ENCODE results near the gene SLAMF8. TPM values are rescaled to one million over a fixed set of nuclear protein-coding genes. Genes with fewer than 3 reads are reported as not detected.

The SLAMF8 gene
- total RNA-seq, 2 donors from 2014 or later, result not detected

- Histone ChIP-seq H3K36me3 (ENCODE audit: control insufficient read depth, insufficient read depth, low read length) (no peaks in the 10 kb centered on the region), H3K9me3 (ENCODE audit: control insufficient read depth, low read length) (no peaks in the 10 kb centered on the region), H3K27me3 (ENCODE audit: control insufficient read depth, insufficient read depth, low read length, poor library complexity, severe bottlenecking) (peaks cover 4% of the 10 kb centered on the region), H3K9ac (ENCODE audit: extremely low read depth, low read length, poor library complexity, severe bottlenecking) (no peak overlapping the region), H3K27ac (ENCODE audit: low read depth, low read length) (no peak overlapping the region), H3K4me1 (ENCODE audit: control insufficient read depth, insufficient read depth, low read length) (no peaks in the 10 kb centered on the region), H3K4me3 (ENCODE audit: low read length) (no peak overlapping the region)
- TF ChIP-seq, protein P1, sequence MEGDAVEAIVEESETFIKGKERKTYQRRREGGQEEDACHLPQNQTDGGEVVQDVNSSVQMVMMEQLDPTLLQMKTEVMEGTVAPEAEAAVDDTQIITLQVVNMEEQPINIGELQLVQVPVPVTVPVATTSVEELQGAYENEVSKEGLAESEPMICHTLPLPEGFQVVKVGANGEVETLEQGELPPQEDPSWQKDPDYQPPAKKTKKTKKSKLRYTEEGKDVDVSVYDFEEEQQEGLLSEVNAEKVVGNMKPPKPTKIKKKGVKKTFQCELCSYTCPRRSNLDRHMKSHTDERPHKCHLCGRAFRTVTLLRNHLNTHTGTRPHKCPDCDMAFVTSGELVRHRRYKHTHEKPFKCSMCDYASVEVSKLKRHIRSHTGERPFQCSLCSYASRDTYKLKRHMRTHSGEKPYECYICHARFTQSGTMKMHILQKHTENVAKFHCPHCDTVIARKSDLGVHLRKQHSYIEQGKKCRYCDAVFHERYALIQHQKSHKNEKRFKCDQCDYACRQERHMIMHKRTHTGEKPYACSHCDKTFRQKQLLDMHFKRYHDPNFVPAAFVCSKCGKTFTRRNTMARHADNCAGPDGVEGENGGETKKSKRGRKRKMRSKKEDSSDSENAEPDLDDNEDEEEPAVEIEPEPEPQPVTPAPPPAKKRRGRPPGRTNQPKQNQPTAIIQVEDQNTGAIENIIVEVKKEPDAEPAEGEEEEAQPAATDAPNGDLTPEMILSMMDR (conservative IDR thresholded peaks at IDR 0.05), result no peak
- Mint-ChIP-seq H3K4me1 (no peaks in the 10 kb centered on the region), H3K9me3 (no peaks in the 10 kb centered on the region), H3K36me3 (ENCODE audit: low read depth) (no peaks in the 10 kb centered on the region), H3K27me3 (ENCODE audit: insufficient read depth) (no peaks in the 10 kb centered on the region), H3K4me3 (no peak overlapping the region), H3K27ac (no peak overlapping the region)
- no peak for DNase-seq
- WGBS, 2 experiments (ENCODE audit: insufficient coverage in 1 of 2, insufficient read length in 1 of 2), result 88 to 100% methylated on average over 1 to 2 of the region's 2 CpGs
Measured at GRCh38 chr1:159882527-159882862, 55.8 kb downstream of the SLAMF8 start.

GRCh38 chr1:159883134-159883533, 56.5 kb downstream of the SLAMF8 start:
- WGBS, 2 experiments (ENCODE audit: insufficient coverage in 1 of 2, insufficient read length in 1 of 2), result 90 to 98% methylated on average over 4 of the region's 4 CpGs
- Histone ChIP-seq H3K27me3 (ENCODE audit: control insufficient read depth, insufficient read depth, low read length, poor library complexity, severe bottlenecking) (peaks cover 4% of the 10 kb centered on the region), H3K36me3 (ENCODE audit: control insufficient read depth, insufficient read depth, low read length) (no peaks in the 10 kb centered on the region), H3K9me3 (ENCODE audit: control insufficient read depth, low read length) (no peaks in the 10 kb centered on the region), H3K4me1 (ENCODE audit: control insufficient read depth, insufficient read depth, low read length) (no peaks in the 10 kb centered on the region), H3K9ac (ENCODE audit: extremely low read depth, low read length, poor library complexity, severe bottlenecking) (no peak overlapping the region), H3K4me3 (ENCODE audit: low read length) (no peak overlapping the region), H3K27ac (ENCODE audit: low read depth, low read length) (no peak overlapping the region)
- Mint-ChIP-seq H3K27me3 (ENCODE audit: insufficient read depth) (no peaks in the 10 kb centered on the region), H3K4me3 (no peak overlapping the region), H3K27ac (no peak overlapping the region), H3K4me1 (no peaks in the 10 kb centered on the region), H3K36me3 (ENCODE audit: low read depth) (no peaks in the 10 kb centered on the region), H3K9me3 (no peaks in the 10 kb centered on the region)
- TF ChIP-seq, protein P1 (conservative IDR thresholded peaks at IDR 0.05), result no peak
- DNase-seq, result no peak

- Mint-ChIP-seq H3K9me3 (no peaks in the 10 kb centered on the region), H3K36me3 (ENCODE audit: low read depth) (no peaks in the 10 kb centered on the region), H3K4me1 (no peaks in the 10 kb centered on the region), H3K27me3 (ENCODE audit: insufficient read depth) (no peaks in the 10 kb centered on the region), H3K27ac (no peak overlapping the region), H3K4me3 (no peak overlapping the region)
- Histone ChIP-seq H3K27ac (ENCODE audit: low read depth, low read length) (no peak overlapping the region), H3K4me3 (ENCODE audit: low read length) (no peak overlapping the region), H3K4me1 (ENCODE audit: control insufficient read depth, insufficient read depth, low read length) (no peaks in the 10 kb centered on the region), H3K9ac (ENCODE audit: extremely low read depth, low read length, poor library complexity, severe bottlenecking) (no peak overlapping the region), H3K27me3 (ENCODE audit: control insufficient read depth, insufficient read depth, low read length, poor library complexity, severe bottlenecking) (peaks cover 4% of the 10 kb centered on the region), H3K9me3 (ENCODE audit: control insufficient read depth, low read length) (no peaks in the 10 kb centered on the region), H3K36me3 (ENCODE audit: control insufficient read depth, insufficient read depth, low read length) (no peaks in the 10 kb centered on the region)
- WGBS, 2 experiments (ENCODE audit: insufficient coverage in 1 of 2, insufficient read length in 1 of 2), result 83 to 88% methylated on average over 8 of the region's 8 CpGs
- no peak for DNase-seq
- TF ChIP-seq, protein P1 (conservative IDR thresholded peaks at IDR 0.05), result no peak
Measured at GRCh38 chr1:159884296-159884695, 57.6 kb downstream of the SLAMF8 start.

Other genes with a start within 250 kb of the SLAMF8 start
- gene APCS, start 239.0 kb upstream of the SLAMF8 start, total RNA-seq, result not detected
- gene CRP, start 112.3 kb upstream of the SLAMF8 start, total RNA-seq, result 1 to 10 TPM in 1 of 2 donors, not detected in 1; 1.2 TPM
- gene DUSP23, start 45.9 kb upstream of the SLAMF8 start, total RNA-seq, result 10 to 100 TPM; 28.8 to 32.3 TPM
- gene FCRL6, start 24.5 kb upstream of the SLAMF8 start, total RNA-seq, result not detected
- not detected for gene VSIG8, start 35.8 kb downstream of the SLAMF8 start, total RNA-seq
- under 1 TPM; 0.49 to 0.55 TPM for gene CFAP45, start 73.3 kb downstream of the SLAMF8 start, total RNA-seq
- 100 to 1,000 TPM; 136 to 221 TPM for gene TAGLN2, start 98.6 kb downstream of the SLAMF8 start, total RNA-seq
- 1 to 10 TPM; 7.5 to 9.2 TPM for gene IGSF9, start 118.7 kb downstream of the SLAMF8 start, total RNA-seq
- not detected for gene SLAMF9, start 127.4 kb downstream of the SLAMF8 start, total RNA-seq
- gene PIGM, start 205.1 kb downstream of the SLAMF8 start, total RNA-seq, result 1 to 10 TPM; 4.6 to 5.2 TPM
- gene KCNJ10, start 243.3 kb downstream of the SLAMF8 start, total RNA-seq, result under 1 TPM in 1 of 2 donors, not detected in 1; 0.26 TPM

Measured in endodermal cell (in vitro differentiated cells).